H1 (cell line): ENCODE data around the gene ARF6. TPM values are rescaled to one million over a fixed set of nuclear protein-coding genes. Genes with fewer than 3 reads are reported as not detected.

Experiments
- KDM4A ChIP-seq: IDR thresholded peaks from one replicate; pipeline ENCODE4 v1.7.1; 2012; ENCODE audit warnings: low read depth, mild to moderate bottlenecking, moderate library complexity, low read length, inconsistent platforms; ENCODE audit not compliant: severe bottlenecking
- SAP30 ChIP-seq: fragments of 300-600 bp; sonication (generic); IDR thresholded peaks from 2 replicates; pipeline ENCODE4 v1.7.1; 2012; ENCODE audit warnings: low read length, moderate library complexity, mild to moderate bottlenecking, inconsistent platforms; ENCODE audit not compliant: insufficient read depth, insufficient replicate concordance
- polyA plus RNA-seq, 7 experiments: library from polyadenylated mRNA; depleted of rRNA in 3 of 7; stranded (reverse) in 5 of 7; unstranded in 2 of 7; fragments of >200 nt in 5 of 7; fragments of 200-250 nt in 2 of 7; gene quantifications; 1 replicate in 5 of 7; 2 replicates in 1 of 7; 4 replicates in 1 of 7; pipeline versions ENCODE4 v1.2.1 to v1.2.3, GENCODE V29; 2011 to 2013; ENCODE audit warnings: missing spikeins in 2 of 7, mixed read lengths in 2 of 7
- total RNA-seq: library from RNA; stranded (reverse); fragmentation: NEBNext Ultra II Directional; extraction: Animal tissue kit (Norgen Biotek cat#: 25700); gene quantifications from 2 replicates; pipeline ENCODE4 v1.2.1, GENCODE V29; 2021

The ARF6 gene
- total and polyA plus RNA-seq, 2 of the 8 experiments (the other 6 are each of a cell fraction or from before 2014, with no cell fraction given) = 17.2 to 56.7 TPM

DNA sequence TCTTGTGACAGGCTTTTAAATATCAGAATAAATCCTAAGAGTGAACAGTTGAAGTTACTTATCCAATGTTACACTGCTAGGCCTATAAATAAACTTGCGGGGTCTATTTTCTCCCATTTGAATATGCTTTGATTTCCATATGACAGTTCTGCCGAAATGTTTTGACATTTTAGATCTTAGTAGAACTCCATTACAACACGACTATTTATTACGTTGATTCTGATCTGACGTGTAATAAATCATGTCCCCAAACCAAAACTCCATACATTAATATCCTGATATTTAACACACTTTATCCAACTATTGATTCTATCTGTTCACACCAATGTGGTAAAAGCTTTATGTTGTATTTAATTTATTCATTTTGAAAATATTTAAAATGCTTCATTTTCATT, 24.2 kb upstream of the ARF6 start (continued):
- TF ChIP-seq KDM4A (no peak), SAP30 (no peak)
